A673 (cell line): ENCODE results near the gene MS4A8.

ENCODE experiments used
- EZH2 ChIP-seq: fragments of 200-600 bp; sonication (generic); IDR thresholded peaks from 2 replicates; pipeline ENCODE4 v1.6.1; 2017; ENCODE audit warnings: borderline replicate concordance, low read depth, mild to moderate bottlenecking, mixed read lengths, antibody characterized with exemption, low read length; ENCODE audit not compliant: poor library complexity, severe bottlenecking
- TF ChIP-seq, protein P1 (sequence below): fragments of 300-800, 200-600 bp; sonication (generic); conservative IDR thresholded peaks from 2 replicates; pipeline ENCODE4 v1.5.1; 2017; ENCODE audit warnings: low read depth, mild to moderate bottlenecking, antibody characterized with exemption, low read length, moderate library complexity, mixed read lengths

DNA sequence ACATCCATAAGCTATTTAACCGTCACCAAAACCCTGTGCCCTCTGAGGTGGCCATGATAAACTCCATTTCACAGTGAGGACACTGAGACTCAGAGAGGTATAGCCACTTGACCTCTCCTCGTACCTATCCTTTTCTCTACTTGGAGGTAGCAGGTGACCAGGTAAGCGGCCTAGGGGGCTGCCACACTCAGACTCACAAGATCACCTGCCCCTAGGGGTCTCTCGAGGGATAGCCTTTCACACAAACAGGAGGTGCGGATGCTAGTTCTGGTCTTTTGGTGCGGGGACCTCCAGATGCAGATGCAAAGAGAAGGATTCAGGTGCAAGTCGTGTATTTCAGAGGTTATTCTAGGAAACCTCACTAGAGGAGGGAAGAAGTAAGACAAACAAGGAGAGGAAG, 39.7 kb downstream of the MS4A8 start:
- no peak for TF ChIP-seq EZH2
- TF ChIP-seq, protein P1, sequence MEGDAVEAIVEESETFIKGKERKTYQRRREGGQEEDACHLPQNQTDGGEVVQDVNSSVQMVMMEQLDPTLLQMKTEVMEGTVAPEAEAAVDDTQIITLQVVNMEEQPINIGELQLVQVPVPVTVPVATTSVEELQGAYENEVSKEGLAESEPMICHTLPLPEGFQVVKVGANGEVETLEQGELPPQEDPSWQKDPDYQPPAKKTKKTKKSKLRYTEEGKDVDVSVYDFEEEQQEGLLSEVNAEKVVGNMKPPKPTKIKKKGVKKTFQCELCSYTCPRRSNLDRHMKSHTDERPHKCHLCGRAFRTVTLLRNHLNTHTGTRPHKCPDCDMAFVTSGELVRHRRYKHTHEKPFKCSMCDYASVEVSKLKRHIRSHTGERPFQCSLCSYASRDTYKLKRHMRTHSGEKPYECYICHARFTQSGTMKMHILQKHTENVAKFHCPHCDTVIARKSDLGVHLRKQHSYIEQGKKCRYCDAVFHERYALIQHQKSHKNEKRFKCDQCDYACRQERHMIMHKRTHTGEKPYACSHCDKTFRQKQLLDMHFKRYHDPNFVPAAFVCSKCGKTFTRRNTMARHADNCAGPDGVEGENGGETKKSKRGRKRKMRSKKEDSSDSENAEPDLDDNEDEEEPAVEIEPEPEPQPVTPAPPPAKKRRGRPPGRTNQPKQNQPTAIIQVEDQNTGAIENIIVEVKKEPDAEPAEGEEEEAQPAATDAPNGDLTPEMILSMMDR = 0 out of 2 replicates have a peak, but pooled peaks have one; percentile 17
